IMR-90 (cell line): Measurements from ENCODE around the gene CD180. TPM values are rescaled to one million over a fixed set of nuclear protein-coding genes. Genes with fewer than 3 reads are reported as not detected.

Experiments
- ATAC-seq: fragments of 200-7000 bp; cut with Tn5 transposase; 2 replicates; pipeline ENCODE4 v1.9.1; 2020; ENCODE audit warnings: low read depth, mild to moderate bottlenecking, moderate library complexity
- BruUV-seq: library from RNA; stranded (reverse); fragments of 400-500 nt; replicated peaks from 2 replicates; lab custom pipeline; 2021; lab: Mats Ljungman, UMichigan
- CTCF ChIA-PET: fragments of 300-600 bp; formaldehyde crosslinking; extraction: SDS; loops from one replicate; lab custom pipeline; 2021; ENCODE audit warnings: antibody characterized with exemption; lab: Yijun Ruan, JAX
- POLR2A ChIA-PET: fragments of 300-600 bp; sonication (Branson Sonifier 250); formaldehyde crosslinking; loops from one replicate; lab custom pipeline; 2022; ENCODE audit warnings: antibody characterized with exemption; ENCODE audit not compliant: unreplicated experiment; lab: Charles Lee
- DNase-seq: peaks from one replicate; pipeline ENCODE4 v3.0.0; 2013
- H2AFZ ChIP-seq: replicated peaks from 2 replicates; pipeline ENCODE3; 2013; ENCODE audit warnings: low read length, mild to moderate bottlenecking; ENCODE audit not compliant: poor library complexity
- H2AK5ac ChIP-seq: 2 replicates; pipeline ENCODE4 v1.6.1; 2013; ENCODE audit warnings: low read depth, low read length, inconsistent platforms
- H2AK9ac ChIP-seq: replicated peaks from 2 replicates; pipeline ENCODE3; 2013; ENCODE audit warnings: mild to moderate bottlenecking, low read depth, low read length, moderate library complexity; ENCODE audit not compliant: poor library complexity
- H2BK120ac ChIP-seq: 2 replicates; pipeline ENCODE4 v1.6.1; 2013; ENCODE audit warnings: low read depth, low read length, inconsistent platforms
- H2BK15ac ChIP-seq: 3 replicates; pipeline ENCODE4 v1.6.1; 2013; ENCODE audit warnings: low read depth, low read length, inconsistent platforms
- H2BK20ac ChIP-seq: 2 replicates; pipeline ENCODE4 v1.6.1; 2013; ENCODE audit warnings: low read depth, mild to moderate bottlenecking, inconsistent platforms, low read length, moderate library complexity
- H2BK5ac ChIP-seq: 2 replicates; pipeline ENCODE4 v1.6.1; 2013; ENCODE audit warnings: mild to moderate bottlenecking, low read depth, low read length, inconsistent platforms; ENCODE audit not compliant: poor library complexity, severe bottlenecking
- H3K14ac ChIP-seq: replicated peaks from 2 replicates; pipeline ENCODE4 v1.6.1; 2013; ENCODE audit warnings: low read depth, low read length, inconsistent platforms
- H3K18ac ChIP-seq: 2 replicates; pipeline ENCODE4 v1.6.1; 2013; ENCODE audit warnings: low read depth, low read length, control low read depth
- H3K23ac ChIP-seq: 2 replicates; pipeline ENCODE4 v1.6.1; 2013; ENCODE audit warnings: low read depth, low read length, inconsistent platforms
- H3K27ac ChIP-seq: 2 replicates; pipeline ENCODE4 v1.5.1; 2013; ENCODE audit warnings: mild to moderate bottlenecking, control low read depth, low read length; ENCODE audit not compliant: insufficient read depth
- H3K27me3 ChIP-seq: 2 replicates; pipeline ENCODE4 v1.6.1; 2013; ENCODE audit warnings: low read length; ENCODE audit not compliant: control insufficient read depth, insufficient read depth
- H3K36me3 ChIP-seq: 2 replicates; pipeline ENCODE4 v1.6.1; 2013; ENCODE audit warnings: low read length, mixed read lengths; ENCODE audit not compliant: control insufficient read depth, insufficient read depth
- H3K4ac ChIP-seq: 2 replicates; pipeline ENCODE4 v1.6.1; 2013; ENCODE audit warnings: low read depth, low read length, inconsistent platforms
- H3K4me1 ChIP-seq: 2 replicates; pipeline ENCODE4 v1.6.1; 2013; ENCODE audit warnings: low read length, mixed read lengths; ENCODE audit not compliant: control insufficient read depth, insufficient read depth
- H3K4me2 ChIP-seq: 2 replicates; pipeline ENCODE4 v1.6.1; 2013; ENCODE audit warnings: low read depth, mild to moderate bottlenecking, control low read depth, low read length, moderate library complexity
- H3K4me3 ChIP-seq: 2 replicates; pipeline ENCODE4 v1.5.1; 2013; ENCODE audit warnings: low read depth, mild to moderate bottlenecking, control low read depth, low read length, moderate library complexity; ENCODE audit not compliant: insufficient read depth
- H3K56ac ChIP-seq: 2 replicates; pipeline ENCODE4 v1.6.1; 2013; ENCODE audit warnings: low read length, inconsistent platforms; ENCODE audit not compliant: insufficient read depth; ENCODE audit errors: extremely low read depth
- H3K79me1 ChIP-seq, 2 experiments: 2 replicates each; pipeline ENCODE4 v1.6.1; 2013; ENCODE audit warnings: low read length in 2 of 2, inconsistent platforms in 1 of 2, low read depth in 1 of 2
- H3K9ac ChIP-seq: 2 replicates; pipeline ENCODE4 v1.6.1; 2013; ENCODE audit warnings: low read depth, low read length, control low read depth
- H3K9me1 ChIP-seq: 2 replicates; pipeline ENCODE4 v1.6.1; 2013; ENCODE audit warnings: low read length, inconsistent platforms; ENCODE audit not compliant: insufficient read depth
- H3K9me3 ChIP-seq: 2 replicates; pipeline ENCODE4 v1.6.1; 2013; ENCODE audit warnings: low read length; ENCODE audit not compliant: control insufficient read depth, insufficient read depth
- H4K20me1 ChIP-seq: 2 replicates; pipeline ENCODE4 v1.6.1; 2013; ENCODE audit warnings: low read length, inconsistent platforms; ENCODE audit not compliant: insufficient read depth
- H4K5ac ChIP-seq: 2 replicates; pipeline ENCODE4 v1.6.1; 2013; ENCODE audit warnings: mild to moderate bottlenecking, low read depth, low read length, control low read depth
- H4K8ac ChIP-seq, 2 experiments: 2 replicates each; pipeline ENCODE4 v1.6.1; 2013; ENCODE audit warnings: low read depth in 2 of 2, low read length in 2 of 2, control low read depth in 1 of 2, inconsistent platforms in 1 of 2
- H4K91ac ChIP-seq: 2 replicates; pipeline ENCODE4 v1.6.1; 2013; ENCODE audit warnings: low read depth, low read length, inconsistent platforms; ENCODE audit not compliant: insufficient read depth
- BHLHE40 ChIP-seq: fragments of 150-350 bp; IDR thresholded peaks from 2 replicates; pipeline ENCODE4 v1.6.1; 2016; ENCODE audit warnings: mild to moderate bottlenecking, low read depth, low read length
- CEBPB ChIP-seq: IDR thresholded peaks from 2 replicates; pipeline ENCODE4 v1.6.1; 2012; ENCODE audit warnings: low read depth, low read length, improper control_type of control experiment
- FOS ChIP-seq: fragments of 150-350 bp; IDR thresholded peaks from 2 replicates; pipeline ENCODE4 v1.6.1; 2016; ENCODE audit warnings: low read depth, low read length
- MAZ ChIP-seq: IDR thresholded peaks from 2 replicates; pipeline ENCODE4 v1.6.1; 2012; ENCODE audit warnings: low read depth, mild to moderate bottlenecking, low read length, improper control_type of control experiment, moderate library complexity, borderline replicate concordance
- WGBS, 2 experiments: methylation state at CpG; one replicate each; pipeline versions ENCODE4 v1.1.5 to v1.1.7; 2013; ENCODE audit warnings: missing lambda C conversion rate in 2 of 2; ENCODE audit not compliant: insufficient read length in 1 of 2; ENCODE audit errors: extremely low coverage in 2 of 2; 5-methylcytosine and 5-hydroxymethylcytosine counted together
- dilution Hi-C: fragments of 300-500 bp; cut with HindIII; formaldehyde crosslinking; loops from one replicate; pipeline ENCODE4 v1.14.3; 2018; ENCODE audit warnings: low sequenced_read_pairs; ENCODE audit not compliant: unreplicated experiment
- in situ Hi-C: fragments of 300-500 bp; cut with MboI; formaldehyde crosslinking; loops from 3 replicates; pipeline ENCODE4 v1.14.3; 2019; ENCODE audit warnings: low sequenced_read_pairs, inconsistent platforms, mixed read lengths
- intact Hi-C: fragments of 100-400 bp; cut with micrococcal nuclease; formaldehyde crosslinking; loops from 2 replicates; pipeline ENCODE4 v1.10.0; 2022
- polyA plus RNA-seq, 3 experiments: library from polyadenylated mRNA; depleted of rRNA; stranded (reverse); fragments of >200 nt; gene quantifications; 2 replicates each; pipeline ENCODE4 v1.2.3, GENCODE V29; 2012; ENCODE audit warnings: low replicate concordance in 1 of 3
- total RNA-seq: library from RNA; depleted of rRNA; stranded (reverse); fragments of >200 nt; gene quantifications from 2 replicates; pipeline ENCODE4 v1.2.3, GENCODE V29; 2012

CD180 gene
- total and polyA plus RNA-seq, 2 of the 4 experiments (the other 2 are of a cell fraction), result not detected

DNA sequence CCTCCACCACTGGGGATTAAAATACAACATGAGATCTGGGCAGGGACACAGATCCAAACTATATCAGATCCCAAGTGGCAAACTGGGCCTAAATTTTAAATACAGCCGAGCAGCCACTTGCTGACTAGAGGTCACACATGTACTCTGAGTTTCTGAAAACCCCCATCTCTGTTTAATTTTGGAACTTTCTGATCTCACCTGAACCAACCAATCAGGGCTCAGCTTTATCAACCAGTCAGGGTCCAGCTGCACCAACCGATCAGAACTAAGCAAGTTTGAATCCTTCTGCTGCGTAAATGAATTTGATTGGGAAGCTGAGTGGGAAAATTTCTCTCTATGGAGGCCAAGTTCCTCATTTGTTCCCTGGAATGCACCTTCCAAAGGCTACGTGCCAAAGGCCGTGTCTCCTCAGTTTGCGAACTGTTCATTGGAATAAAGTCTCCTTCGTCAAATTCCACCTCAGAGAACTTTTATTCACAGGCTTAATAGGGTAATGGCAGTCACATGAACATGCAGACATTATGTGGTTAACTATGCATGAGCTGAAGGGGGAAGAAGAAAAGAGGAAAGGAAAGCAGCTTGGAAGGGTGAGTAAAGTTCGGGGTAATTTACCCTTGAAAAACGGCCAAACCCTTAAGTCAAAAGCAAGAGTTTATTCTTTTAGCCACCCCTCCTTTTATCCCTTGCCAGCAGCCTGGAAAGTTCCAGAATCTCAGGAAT lies 3.7 kb downstream of the CD180 start:
- Histone ChIP-seq H3K4me2 (no peak overlapping the region), H3K4ac (no peak overlapping the region), H2BK15ac (no peak overlapping the region), H3K14ac (no peak overlapping the region), H2AFZ (no peak overlapping the region), H3K9ac (no peak overlapping the region), H3K23ac (no peak overlapping the region), H2AK5ac (no peak overlapping the region), H4K91ac (no peak overlapping the region), H3K4me3 (no peak overlapping the region), H3K79me1 (no peaks in the 10 kb centered on the region), H3K36me3 (no peaks in the 10 kb centered on the region), H3K9me1 (no peaks in the 10 kb centered on the region; the same call in 1 of the 2 replicates), H4K20me1 (no peaks in the 10 kb centered on the region), H4K8ac (no peak overlapping the region), H3K27me3 (0 out of 2 replicates have a peak, but pooled peaks cover 2% of the 10 kb centered on the region), H4K5ac (no peak overlapping the region), H3K18ac (no peak overlapping the region), H3K56ac (no peak overlapping the region), H2AK9ac (no peak overlapping the region), H3K27ac (no peak overlapping the region), H3K9me3 (0 out of 2 replicates have a peak, but pooled peaks cover 2% of the 10 kb centered on the region), H2BK20ac (no peak overlapping the region), H2BK5ac (no peak overlapping the region), H3K4me1 (no peaks in the 10 kb centered on the region), H2BK120ac (no peak overlapping the region)
- in situ Hi-C loops, result no loop called here
- no peak for DNase-seq
- ATAC-seq, result no peak
- BruUV-seq, result no TSS peak
- TF ChIP-seq MAZ (no peak), BHLHE40 (no peak), FOS (no peak), CEBPB (no peak)
- POLR2A ChIA-PET, result no interaction called here
- intact Hi-C loops, result no loop called here
- CTCF ChIA-PET, result no interaction called here
- 100% methylated on average over 1 of the region's 9 CpGs; no CpG with 5 or more reads in 1 of the 2 experiments for WGBS, 2 experiments
- dilution Hi-C loops, result no loop called here
